GDM1 (cell line): ENCODE results near the gene MPZL2.
A peak's percentile ranks its signal among the peaks of the same experiment; 100 is the strongest.

Experiments
- DNase-seq: peaks from one replicate; lab custom pipeline; 2025; lab: John Stamatoyannopoulos, UW

The MPZL2 gene

GRCh38 chr11:118241764-118242098 lies 22.4 kb downstream of the MPZL2 start:
- DNase-seq: no peak

DNA sequence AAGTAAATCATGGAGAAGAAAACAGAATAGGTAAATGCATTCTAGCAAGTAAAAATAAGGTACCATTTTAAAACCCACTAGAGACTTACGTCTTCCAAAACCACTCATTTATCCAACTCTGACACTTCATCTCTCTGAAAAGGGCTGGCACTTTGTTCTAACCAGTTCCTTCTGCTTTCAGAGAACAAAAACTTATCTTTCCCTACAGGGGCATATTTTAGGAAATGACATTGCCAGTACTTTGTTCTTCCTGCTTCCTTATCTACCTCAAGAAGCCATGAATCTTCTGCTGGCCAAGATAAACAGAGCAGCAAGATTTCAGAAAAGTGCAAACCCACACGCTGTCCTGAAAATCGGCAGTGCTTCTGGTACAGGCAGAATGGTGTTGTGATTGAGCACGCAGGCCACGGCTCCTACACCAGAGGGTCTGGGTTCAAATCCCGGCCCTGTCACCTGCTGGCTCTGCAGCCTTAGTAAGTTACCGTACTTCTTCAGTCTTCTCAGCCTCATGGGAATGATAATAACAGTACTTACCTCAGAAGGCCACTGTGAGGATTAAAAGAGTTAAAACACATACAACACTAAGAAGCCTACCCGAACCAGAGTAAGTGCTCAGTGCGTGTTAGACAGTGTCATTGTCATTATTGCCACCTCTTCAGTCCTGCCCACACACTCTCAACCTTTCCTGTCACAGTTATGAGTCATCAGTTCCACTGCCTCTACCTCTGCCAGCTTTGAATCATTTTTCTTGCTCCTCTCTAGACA lies 22.9 kb downstream of the MPZL2 start:
- DNase-seq: peak; percentile 91

GRCh38 chr11:118239509-118240205 lies 24.4 kb downstream of the MPZL2 start:
- no peak for DNase-seq

DNA sequence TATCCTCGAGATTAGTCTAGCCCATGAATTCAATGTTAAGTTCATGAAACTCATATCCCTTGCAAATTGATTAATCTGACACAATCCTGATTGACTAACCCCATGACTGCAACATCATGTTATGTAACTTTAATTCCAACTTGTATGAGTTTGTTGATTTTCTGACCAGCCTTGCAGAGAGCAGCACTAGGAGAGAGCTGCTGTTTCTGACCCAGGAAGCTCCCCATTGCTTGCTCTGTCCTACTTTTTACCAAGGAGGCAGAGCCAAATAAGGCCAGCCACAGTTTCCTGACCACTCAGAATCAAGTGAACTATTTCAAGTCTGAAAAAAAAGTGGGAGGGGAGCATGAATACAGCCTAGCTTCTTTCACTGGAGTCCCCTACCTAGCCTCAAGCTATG lies 25.2 kb downstream of the MPZL2 start:
- DNase-seq: peak; percentile 15

GRCh38 chr11:118238421-118238820 lies 25.7 kb downstream of the MPZL2 start:
- no peak for DNase-seq

DNA sequence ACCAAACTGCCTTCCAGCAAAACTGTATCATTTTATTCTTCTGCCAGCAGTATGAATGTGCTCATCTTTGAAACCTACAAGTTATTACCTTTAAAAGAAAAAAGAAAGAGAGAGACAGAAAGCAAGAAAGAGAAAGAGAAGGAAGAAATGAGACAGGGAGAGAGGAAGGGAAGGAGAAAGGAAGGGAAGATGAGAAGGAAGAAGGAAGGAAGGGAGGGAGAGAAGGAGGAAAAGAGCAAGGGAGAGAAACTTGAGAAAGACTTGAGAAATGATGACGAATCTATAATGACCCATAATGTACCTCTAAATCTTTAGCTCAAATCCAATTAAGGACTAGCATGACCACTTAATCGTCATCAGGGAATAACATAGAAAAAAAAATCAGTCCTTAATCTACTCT lies 27.9 kb downstream of the MPZL2 start:
- no peak for DNase-seq

GRCh38 chr11:118234833-118235232 lies 29.3 kb downstream of the MPZL2 start:
- DNase-seq: no peak

DNA sequence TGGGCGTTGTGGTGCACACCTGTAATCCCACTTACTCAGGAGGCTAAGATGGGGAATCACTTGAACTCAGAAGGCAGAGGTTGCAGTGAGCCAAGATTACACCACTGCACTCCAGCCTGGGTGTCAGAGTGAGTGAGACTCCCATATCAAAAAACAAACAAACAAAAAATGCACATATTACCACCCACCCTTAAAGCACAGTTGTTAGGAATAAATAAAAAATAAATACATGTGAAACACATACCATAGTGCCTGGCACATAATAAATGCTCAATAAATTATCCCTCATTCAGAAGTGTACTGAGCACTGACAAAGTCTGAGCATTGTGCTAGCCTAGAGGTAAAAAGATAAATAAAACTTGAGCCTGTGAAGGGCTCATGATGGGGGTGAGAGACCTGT lies 30.2 kb downstream of the MPZL2 start:
- no peak for DNase-seq

GRCh38 chr11:118233377-118233776 lies 30.7 kb downstream of the MPZL2 start:
- no peak for DNase-seq

- DNase-seq: no peak
Measured at GRCh38 chr11:118232659-118233058, 31.4 kb downstream of the MPZL2 start.

GRCh38 chr11:118231461-118231860 lies 32.6 kb downstream of the MPZL2 start:
- DNase-seq: no peak

GRCh38 chr11:118230088-118230487 lies 34.0 kb downstream of the MPZL2 start:
- no peak for DNase-seq

GRCh38 chr11:118229274-118229847 lies 34.7 kb downstream of the MPZL2 start:
- no peak for DNase-seq

DNA sequence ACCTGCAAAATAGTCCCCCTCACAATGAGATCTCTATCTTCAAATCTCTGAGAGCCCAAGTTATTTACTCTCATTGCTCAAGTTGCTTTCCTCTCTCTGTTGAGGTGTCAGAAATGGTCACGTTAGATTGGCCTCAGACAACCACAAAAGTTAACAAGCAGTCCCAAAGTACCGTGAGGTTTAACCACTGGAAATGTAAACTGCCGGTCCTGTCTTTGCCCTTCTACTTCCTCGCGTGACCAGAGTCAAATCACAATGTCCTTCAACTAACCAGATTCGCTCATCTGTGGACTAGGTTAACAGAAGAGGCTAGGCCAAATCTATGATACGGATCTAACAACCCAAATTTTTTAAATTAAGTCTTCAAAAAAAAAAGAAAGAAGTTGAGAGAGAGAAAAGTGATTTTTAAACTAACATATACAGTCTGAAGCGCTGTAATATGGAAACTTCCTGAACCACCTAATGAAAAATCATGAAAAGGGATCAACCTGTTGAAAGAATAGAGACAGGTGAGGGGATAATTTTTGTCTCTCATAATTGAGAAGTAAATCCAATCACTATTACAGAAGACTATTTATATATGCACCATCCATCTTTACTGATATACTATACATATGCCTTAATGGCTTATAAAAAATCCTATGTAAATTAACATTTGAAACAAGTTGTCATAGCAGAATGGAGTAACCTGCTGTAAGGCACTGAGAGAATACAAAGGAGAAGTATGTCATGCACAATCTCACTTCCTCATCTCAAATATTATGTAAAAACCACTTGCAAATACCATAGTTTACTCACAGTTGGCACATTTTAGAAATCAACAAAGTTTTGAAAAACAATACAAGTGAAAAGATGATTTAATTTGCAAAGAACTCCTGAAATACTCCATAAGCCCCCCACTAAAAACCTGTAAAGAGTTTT lies 36.0 kb downstream of the MPZL2 start:
- no peak for DNase-seq

DNA sequence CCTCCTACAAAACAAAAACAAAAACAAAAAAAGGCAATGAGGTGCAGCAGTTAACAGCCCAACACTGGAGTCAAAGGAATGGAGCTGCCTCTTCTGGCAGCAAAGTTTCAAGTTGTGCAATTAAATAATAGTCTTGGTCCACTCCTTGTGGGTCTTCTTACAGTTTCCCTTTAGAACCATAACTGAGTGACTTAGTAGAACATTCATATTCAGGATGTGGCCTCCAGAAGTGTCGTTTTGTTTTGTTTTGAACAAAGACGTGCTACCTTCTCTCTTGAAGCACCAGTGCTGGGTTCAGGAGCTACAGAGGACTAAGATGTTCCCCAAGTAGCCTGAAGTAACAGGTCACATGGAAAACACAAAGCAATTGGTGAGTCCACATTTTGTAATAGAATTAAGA lies 37.3 kb downstream of the MPZL2 start:
- DNase-seq: no peak

DNA sequence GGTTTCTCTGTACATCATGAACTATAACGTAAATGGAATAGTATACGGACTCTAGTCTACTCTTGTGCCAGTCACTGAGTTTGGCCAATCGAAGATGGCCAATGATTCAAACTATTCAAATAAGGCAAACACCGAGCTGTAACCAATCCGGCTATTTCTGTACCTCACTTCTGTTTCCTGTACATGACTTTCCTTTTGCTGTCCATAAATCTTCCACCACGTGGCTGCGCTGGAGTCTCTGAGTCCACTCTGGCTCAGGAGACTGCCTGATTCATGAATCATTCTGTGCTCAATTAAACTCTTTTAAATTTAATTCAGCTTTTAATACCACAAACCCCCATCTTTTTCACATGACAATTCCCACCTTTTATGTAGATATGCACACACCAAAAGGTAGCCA lies 37.8 kb downstream of the MPZL2 start:
- peak; percentile 43 for DNase-seq

DNA sequence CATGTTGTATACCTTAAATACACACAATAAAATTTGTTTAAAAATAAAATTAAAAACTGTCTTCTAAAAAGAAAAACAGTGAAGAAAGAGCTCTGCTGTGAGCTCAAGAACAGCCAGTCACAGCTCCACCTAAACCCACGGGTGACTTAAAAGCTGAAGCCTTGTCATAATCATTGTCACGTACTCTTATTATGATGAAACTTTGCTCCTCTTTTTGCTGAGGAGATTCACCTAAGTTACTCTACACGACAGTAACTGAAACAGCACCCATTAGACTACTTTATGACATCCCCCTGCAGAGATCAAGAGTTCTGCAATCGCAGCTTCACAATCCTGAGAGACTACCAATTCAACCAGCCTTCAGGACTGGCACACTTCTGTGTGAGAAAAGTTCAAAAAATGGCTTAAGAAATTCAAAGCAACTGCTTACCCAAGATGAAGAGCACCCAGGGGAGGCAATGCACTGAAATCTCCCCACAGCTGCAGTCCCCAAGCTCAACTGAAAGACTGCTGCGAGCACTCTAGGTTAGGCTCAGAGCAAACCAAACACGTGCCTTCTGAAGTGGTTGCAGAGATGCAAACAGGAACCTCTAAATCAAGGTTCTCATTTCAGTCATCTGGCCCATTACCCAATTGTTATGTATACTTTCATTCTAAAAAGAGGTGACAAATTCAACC lies 39.4 kb downstream of the MPZL2 start, which contains the start of gene JAML:
Gene JAML (minus strand): TSS at position 501 of the 678 bp plus-strand sequence. CDS start 10,145 bp downstream, outside the sequence.
- no peak for DNase-seq

- DNase-seq: no peak
Measured at GRCh38 chr11:118223992-118224391, 40.1 kb downstream of the MPZL2 start.

DNA sequence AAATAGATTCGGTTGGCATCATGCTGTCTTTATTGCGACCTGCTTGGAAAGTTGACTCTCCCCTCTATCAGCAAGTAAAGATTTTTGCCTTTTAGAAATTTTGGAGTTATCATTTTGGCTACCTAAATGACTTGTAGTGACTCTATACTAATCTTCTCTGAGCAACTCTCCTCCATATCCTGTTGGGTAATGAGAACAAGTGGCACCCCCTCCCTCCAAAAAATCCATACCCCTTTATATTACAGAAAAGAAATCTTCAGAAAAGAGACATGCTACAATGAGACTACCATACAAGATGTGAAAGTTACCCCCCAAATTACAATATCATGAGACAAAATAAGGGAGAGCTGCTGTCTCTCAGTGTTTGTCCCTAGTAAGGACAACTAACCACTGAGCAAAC lies 40.5 kb downstream of the MPZL2 start:
- DNase-seq: no peak

DNA sequence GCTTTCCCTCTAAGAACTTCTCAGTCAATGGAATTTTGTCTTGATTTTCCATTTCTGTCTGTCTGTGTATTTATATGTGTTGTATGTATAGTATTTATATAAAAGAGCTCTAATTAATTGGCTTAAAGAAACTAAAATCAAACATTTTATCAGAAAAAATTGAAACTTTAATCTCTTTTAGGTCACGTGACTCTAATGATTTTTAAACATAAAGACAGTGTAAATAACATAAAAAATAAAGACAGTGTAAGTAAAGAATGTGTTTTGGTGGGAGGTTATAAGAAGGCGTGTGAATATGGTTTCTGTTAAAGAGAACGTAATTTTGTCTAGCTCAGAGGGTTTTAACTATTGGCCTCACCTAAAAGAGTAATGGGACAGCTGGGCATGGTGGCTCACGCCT lies 41.7 kb downstream of the MPZL2 start:
- no peak for DNase-seq

DNA sequence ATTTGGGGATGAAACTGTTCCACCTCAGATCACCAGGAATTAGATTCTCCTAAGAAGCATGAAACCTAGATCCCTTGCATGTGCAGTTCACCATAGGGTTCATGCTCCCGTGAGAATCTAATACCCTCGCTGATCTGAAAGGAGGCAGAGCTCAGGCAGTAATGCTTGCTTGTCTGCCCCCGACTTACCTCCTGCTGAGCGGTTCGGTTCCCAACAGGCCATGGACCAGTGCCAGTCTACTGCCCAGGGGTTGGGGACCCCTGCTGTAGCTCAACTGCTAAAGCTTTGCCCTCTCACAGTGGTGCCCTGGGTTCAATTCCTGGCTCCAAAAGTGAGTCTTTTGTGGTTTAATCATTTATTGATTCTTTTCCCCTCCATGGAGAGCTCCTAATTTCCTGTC lies 42.7 kb downstream of the MPZL2 start:
- DNase-seq: no peak

GRCh38 chr11:118219732-118220131 lies 44.4 kb downstream of the MPZL2 start:
- no peak for DNase-seq
